ENCODE measurements around the gene SUMO4. TPM values are rescaled to one million over a fixed set of nuclear protein-coding genes. Genes with fewer than 3 reads are reported as not detected.

SUMO4 gene
- total and polyA plus RNA-seq, 3 donors from 2014 or later: 4.6 to 6.3 TPM; not detected in 1

GRCh38 chr6:149392535-149392934 lies 7.5 kb upstream of the SUMO4 start:
- TF ChIP-seq, protein P1, sequence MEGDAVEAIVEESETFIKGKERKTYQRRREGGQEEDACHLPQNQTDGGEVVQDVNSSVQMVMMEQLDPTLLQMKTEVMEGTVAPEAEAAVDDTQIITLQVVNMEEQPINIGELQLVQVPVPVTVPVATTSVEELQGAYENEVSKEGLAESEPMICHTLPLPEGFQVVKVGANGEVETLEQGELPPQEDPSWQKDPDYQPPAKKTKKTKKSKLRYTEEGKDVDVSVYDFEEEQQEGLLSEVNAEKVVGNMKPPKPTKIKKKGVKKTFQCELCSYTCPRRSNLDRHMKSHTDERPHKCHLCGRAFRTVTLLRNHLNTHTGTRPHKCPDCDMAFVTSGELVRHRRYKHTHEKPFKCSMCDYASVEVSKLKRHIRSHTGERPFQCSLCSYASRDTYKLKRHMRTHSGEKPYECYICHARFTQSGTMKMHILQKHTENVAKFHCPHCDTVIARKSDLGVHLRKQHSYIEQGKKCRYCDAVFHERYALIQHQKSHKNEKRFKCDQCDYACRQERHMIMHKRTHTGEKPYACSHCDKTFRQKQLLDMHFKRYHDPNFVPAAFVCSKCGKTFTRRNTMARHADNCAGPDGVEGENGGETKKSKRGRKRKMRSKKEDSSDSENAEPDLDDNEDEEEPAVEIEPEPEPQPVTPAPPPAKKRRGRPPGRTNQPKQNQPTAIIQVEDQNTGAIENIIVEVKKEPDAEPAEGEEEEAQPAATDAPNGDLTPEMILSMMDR (IDR thresholded peaks at IDR 0.05): no peak
- TF ChIP-seq POLR2A (IDR thresholded peaks at IDR 0.05): no peak
- DNase-seq: no peak
- Histone ChIP-seq H3K9me3 (no peaks in the 10 kb centered on the region), H3K27ac (no peak overlapping the region), H3K27me3 (no peaks in the 10 kb centered on the region), H3K4me1 (no peaks in the 10 kb centered on the region), H3K36me3 (ENCODE audit: low read depth, missing control alignments) (no peaks in the 10 kb centered on the region), H3K4me3 (no peak overlapping the region)
- intact Hi-C loops (cut with DNase I; ENCODE audit: low total_unique reads): no loop called here

DNA sequence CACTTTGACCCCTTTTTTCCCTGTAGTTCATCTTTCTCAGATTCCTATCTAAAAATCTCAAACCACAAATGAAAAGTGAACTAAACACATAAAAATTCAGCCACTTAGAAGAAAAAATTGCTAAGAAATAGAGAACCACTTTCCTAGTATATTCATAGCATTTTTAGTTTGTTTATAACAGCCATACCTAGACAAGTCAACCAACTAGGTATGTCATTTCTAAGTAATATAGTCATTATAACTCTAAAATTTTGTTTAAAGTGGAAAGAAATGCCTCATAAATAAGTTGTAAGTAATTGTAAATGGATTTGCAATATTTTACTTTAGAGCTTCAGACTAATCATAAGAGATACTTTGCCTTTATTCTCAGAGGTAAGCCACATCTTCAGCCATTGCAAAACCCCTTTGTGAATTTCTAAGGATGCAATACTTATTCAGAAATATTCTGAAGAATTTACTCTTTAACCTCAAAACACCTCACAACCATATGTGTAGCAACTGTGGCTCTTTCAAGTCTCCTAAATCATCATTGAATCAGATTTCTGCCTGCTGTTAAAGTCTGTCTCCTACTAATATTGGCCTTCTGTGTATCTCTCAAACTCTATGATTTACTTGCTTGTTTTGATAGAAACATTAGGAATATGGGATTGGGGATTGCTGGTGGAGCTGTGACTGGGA lies 6.9 kb upstream of the SUMO4 start:
- Histone ChIP-seq H3K27ac (no peak overlapping the region), H3K4me3 (no peak overlapping the region), H3K9me3 (no peaks in the 10 kb centered on the region), H3K27me3 (no peaks in the 10 kb centered on the region), H3K4me1 (no peaks in the 10 kb centered on the region), H3K36me3 (ENCODE audit: low read depth, missing control alignments) (no peaks in the 10 kb centered on the region)
- no peak for TF ChIP-seq POLR2A (IDR thresholded peaks at IDR 0.05)
- TF ChIP-seq, protein P1 (IDR thresholded peaks at IDR 0.05): no peak
- DNase-seq: no peak
- intact Hi-C loops (cut with DNase I; ENCODE audit: low total_unique reads): no loop called here

DNA sequence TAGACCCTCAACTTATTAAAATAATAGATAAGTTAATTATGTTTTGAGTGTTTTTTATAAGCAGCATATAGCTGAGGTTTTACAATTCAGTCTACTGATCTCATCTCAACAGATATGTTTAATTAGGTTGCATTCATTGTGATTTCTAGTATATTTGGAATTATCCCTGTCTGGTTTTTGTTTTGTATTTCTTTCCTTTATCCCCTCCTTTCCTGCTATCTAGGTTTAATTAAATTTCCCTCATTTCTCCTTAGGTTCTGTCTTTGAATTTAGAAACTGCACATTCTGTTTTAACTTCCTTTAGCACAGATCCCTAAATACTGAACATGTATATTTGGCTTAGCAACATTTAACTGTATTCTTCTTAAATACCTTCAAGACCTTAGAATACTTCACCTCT lies 4.9 kb upstream of the SUMO4 start:
- intact Hi-C loops (cut with DNase I; ENCODE audit: low total_unique reads): no loop called here

DNA sequence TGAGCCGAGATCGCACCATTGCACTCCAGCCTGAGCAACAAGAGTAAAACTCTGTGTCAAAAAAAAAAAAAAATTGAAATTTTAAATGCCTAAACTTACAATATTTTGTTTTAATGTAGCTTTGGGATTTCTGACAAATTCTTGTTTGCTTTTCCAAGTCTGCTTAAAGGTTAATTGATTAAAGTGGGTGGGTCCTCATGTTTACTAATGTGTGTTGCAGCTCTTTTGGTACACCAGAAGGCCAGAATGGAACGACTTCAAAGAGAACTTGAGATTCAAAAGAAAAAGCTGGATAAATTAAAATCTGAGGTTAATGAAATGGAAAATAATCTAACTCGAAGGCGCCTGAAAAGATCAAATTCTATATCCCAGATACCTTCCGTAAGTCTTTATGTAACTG lies 2.7 kb upstream of the SUMO4 start:
- DNase-seq: no peak
- Histone ChIP-seq H3K4me1 (no peaks in the 10 kb centered on the region), H3K27me3 (no peaks in the 10 kb centered on the region), H3K27ac (no peak overlapping the region), H3K4me3 (no peak overlapping the region), H3K9me3 (no peaks in the 10 kb centered on the region), H3K36me3 (ENCODE audit: low read depth, missing control alignments) (no peaks in the 10 kb centered on the region)
- intact Hi-C loops (cut with DNase I; ENCODE audit: low total_unique reads): no loop called here
- TF ChIP-seq, protein P1 (IDR thresholded peaks at IDR 0.05): no peak
- no peak for TF ChIP-seq POLR2A (IDR thresholded peaks at IDR 0.05)
- WGBS, 2 donors: 93 to 95% methylated on average over 6 of the region's 6 CpGs

More for the DNA sequence above, 4.9 kb upstream of the SUMO4 start:
- H3K27me3 ChIP-seq: no peaks in the 10 kb centered on the region
- H3K27ac ChIP-seq: no peak overlapping the region
- no peak for TF ChIP-seq POLR2A (IDR thresholded peaks at IDR 0.05)
- TF ChIP-seq, protein P1 (IDR thresholded peaks at IDR 0.05): no peak
- no peaks in the 10 kb centered on the region for H3K9me3 ChIP-seq
- no peak for DNase-seq
- no peak overlapping the region for H3K4me3 ChIP-seq
- H3K4me1 ChIP-seq: no peaks in the 10 kb centered on the region
- no peaks in the 10 kb centered on the region for H3K36me3 ChIP-seq (ENCODE audit: low read depth, missing control alignments)

- H3K9me3 ChIP-seq: no peaks in the 10 kb centered on the region
- 98% methylated on average over 3 of the region's 3 CpGs for whole genome bisulfite sequencing, 2 donors
- intact Hi-C loops (cut with DNase I; ENCODE audit: low total_unique reads): no loop called here
- no peak for TF ChIP-seq POLR2A (IDR thresholded peaks at IDR 0.05)
- TF ChIP-seq, protein P1 (IDR thresholded peaks at IDR 0.05): no peak
- no peak overlapping the region for H3K4me3 ChIP-seq
- no peak for DNase-seq
- H3K27ac ChIP-seq: no peak overlapping the region
- no peaks in the 10 kb centered on the region for H3K36me3 ChIP-seq (ENCODE audit: low read depth, missing control alignments)
- no peaks in the 10 kb centered on the region for H3K4me1 ChIP-seq
- H3K27me3 ChIP-seq: no peaks in the 10 kb centered on the region
Observed at GRCh38 chr6:149403534-149403933, 3.5 kb downstream of the SUMO4 start.

Measured in testis (tissue), 3 donors.